Gastroesophageal sphincter (tissue), 3 donors: ENCODE data around the gene HOXC9.

Experiments used
- POLR2A ChIP-seq, 2 donors: fragments of 450-650 bp; IDR thresholded peaks; one replicate each; pipeline ENCODE4 v1.6.1; 2017; ENCODE audit warnings: antibody characterized with exemption in 2 of 2, mild to moderate bottlenecking in 2 of 2, moderate library complexity in 1 of 2
- POLR2AphosphoS5 ChIP-seq: sonication (generic); formaldehyde crosslinking; IDR thresholded peaks from one replicate; pipeline ENCODE4 v1.6.1; 2017; ENCODE audit warnings: antibody characterized with exemption
- TF ChIP-seq, protein P1 (sequence below), 4 experiments: fragments of 200-600 bp in 2 of 4; fragments of 450-650 bp in 2 of 4; sonication (generic) in 1 of 4; IDR thresholded peaks; one replicate each; pipeline ENCODE4 v1.5.1; 2017 to 2019; ENCODE audit warnings: antibody characterized with exemption in 4 of 4, mild to moderate bottlenecking in 2 of 4, moderate library complexity in 2 of 4

DNA sequence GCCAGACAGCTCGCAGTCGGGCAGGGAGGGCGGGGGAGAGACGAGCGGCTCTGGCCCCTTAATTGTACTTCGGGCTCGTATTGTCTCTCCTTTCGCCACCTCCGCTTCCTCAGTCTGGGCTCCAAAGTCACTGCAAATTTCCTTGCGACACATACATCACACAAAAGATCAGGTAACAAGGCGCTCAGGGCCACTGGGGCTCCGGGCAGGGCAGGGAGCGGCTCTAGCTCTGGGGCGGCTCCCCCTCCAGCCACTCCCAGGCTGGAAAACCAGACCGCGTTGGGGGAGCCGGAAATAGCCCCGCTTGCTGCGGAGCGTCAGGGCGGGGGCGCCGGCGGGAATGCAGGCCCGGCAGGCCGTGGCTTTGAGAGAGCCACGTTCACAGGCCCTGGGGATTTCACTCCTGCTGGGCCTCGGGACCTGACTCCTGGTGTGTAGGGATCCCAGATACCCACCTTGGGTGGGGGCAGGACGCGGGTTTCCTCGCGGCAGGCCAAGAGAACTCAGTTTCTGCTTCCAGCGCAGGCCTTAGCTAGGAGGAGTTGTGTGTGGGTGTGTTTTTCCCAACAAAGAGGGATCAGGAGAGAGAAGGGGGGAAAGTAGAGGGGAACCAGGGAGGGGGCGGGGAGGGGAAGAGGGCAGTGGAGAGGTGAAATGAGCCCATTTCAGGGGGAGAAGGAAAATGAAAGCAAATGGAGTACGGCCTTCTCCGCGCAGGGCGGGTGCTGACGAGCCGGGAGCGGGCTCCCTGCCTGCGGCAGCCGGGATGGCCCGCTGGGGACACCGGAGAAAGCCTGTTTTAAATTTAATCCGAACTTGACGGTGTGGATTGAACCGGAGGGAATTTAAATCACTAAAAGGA lies 4.4 kb upstream of the HOXC9 start:
- TF ChIP-seq, protein P1, sequence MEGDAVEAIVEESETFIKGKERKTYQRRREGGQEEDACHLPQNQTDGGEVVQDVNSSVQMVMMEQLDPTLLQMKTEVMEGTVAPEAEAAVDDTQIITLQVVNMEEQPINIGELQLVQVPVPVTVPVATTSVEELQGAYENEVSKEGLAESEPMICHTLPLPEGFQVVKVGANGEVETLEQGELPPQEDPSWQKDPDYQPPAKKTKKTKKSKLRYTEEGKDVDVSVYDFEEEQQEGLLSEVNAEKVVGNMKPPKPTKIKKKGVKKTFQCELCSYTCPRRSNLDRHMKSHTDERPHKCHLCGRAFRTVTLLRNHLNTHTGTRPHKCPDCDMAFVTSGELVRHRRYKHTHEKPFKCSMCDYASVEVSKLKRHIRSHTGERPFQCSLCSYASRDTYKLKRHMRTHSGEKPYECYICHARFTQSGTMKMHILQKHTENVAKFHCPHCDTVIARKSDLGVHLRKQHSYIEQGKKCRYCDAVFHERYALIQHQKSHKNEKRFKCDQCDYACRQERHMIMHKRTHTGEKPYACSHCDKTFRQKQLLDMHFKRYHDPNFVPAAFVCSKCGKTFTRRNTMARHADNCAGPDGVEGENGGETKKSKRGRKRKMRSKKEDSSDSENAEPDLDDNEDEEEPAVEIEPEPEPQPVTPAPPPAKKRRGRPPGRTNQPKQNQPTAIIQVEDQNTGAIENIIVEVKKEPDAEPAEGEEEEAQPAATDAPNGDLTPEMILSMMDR (IDR thresholded peaks at IDR 0.05), result no peak
- no peak for TF ChIP-seq POLR2A (IDR thresholded peaks at IDR 0.05)
- peak; percentile 16 for TF ChIP-seq POLR2AphosphoS5
